HG03066 (cell line): ENCODE data around the gene POSTN.
"Not testable (repeated sequence)": the region's sequence is repeated elsewhere in the genome, so short reads cannot be mapped to it uniquely, and the experiment has no call there.

ENCODE experiments used
- ATAC-seq: cut with Tn5 transposase; IDR thresholded peaks from one replicate; pipeline ENCODE4 v1.9.1; 2021; ENCODE audit warnings: low read depth; ENCODE audit not compliant: unreplicated experiment

POSTN gene

GRCh38 chr13:37599519-37599918 lies 951 bp upstream of the POSTN start:
- no peak for ATAC-seq

- ATAC-seq = no peak
These were observed 1.0 kb downstream of the POSTN start for GRCh38 chr13:37597477-37598025.

- no peak for ATAC-seq
These were observed 1.8 kb downstream of the POSTN start for GRCh38 chr13:37596805-37597204.

GRCh38 chr13:37595162-37595561 lies 3.4 kb downstream of the POSTN start:
- ATAC-seq = no peak

GRCh38 chr13:37594550-37594949 lies 4.0 kb downstream of the POSTN start:
- no peak for ATAC-seq

- ATAC-seq = not testable (repeated sequence)
These were observed 9.2 kb downstream of the POSTN start for GRCh38 chr13:37589381-37589780.

GRCh38 chr13:37587236-37587635 lies 11.3 kb downstream of the POSTN start:
- ATAC-seq = no peak

GRCh38 chr13:37586164-37586563 lies 12.4 kb downstream of the POSTN start:
- ATAC-seq = no peak

- ATAC-seq = no peak
These were observed 13.0 kb downstream of the POSTN start for GRCh38 chr13:37585541-37585940.

- ATAC-seq = no peak
These were observed 22.0 kb downstream of the POSTN start for GRCh38 chr13:37576601-37577000.

GRCh38 chr13:37565425-37565824 lies 33.1 kb downstream of the POSTN start:
- no peak for ATAC-seq

GRCh38 chr13:37561031-37561430 lies 37.5 kb downstream of the POSTN start:
- no peak for ATAC-seq

GRCh38 chr13:37560526-37560925 lies 38.0 kb downstream of the POSTN start:
- no peak for ATAC-seq

GRCh38 chr13:37558766-37559165 lies 39.8 kb downstream of the POSTN start:
- ATAC-seq = not testable (repeated sequence)

- no peak for ATAC-seq
These were observed 52.5 kb downstream of the POSTN start for GRCh38 chr13:37546087-37546486.

GRCh38 chr13:37544995-37545394 lies 53.6 kb downstream of the POSTN start:
- no peak for ATAC-seq

- ATAC-seq = no peak
These were observed 58.5 kb downstream of the POSTN start for GRCh38 chr13:37539976-37540605.

- no peak for ATAC-seq
These were observed 59.4 kb downstream of the POSTN start for GRCh38 chr13:37539170-37539569.

- no peak for ATAC-seq
These were observed 63.1 kb downstream of the POSTN start for GRCh38 chr13:37535501-37535900.

- no peak for ATAC-seq
These were observed 63.9 kb downstream of the POSTN start for GRCh38 chr13:37534676-37535075.

GRCh38 chr13:37534181-37534580 lies 64.4 kb downstream of the POSTN start:
- no peak for ATAC-seq

GRCh38 chr13:37531049-37531448 lies 67.5 kb downstream of the POSTN start:
- ATAC-seq = no peak
